ENCODE data around the gene LSAMP. TPM values are rescaled to one million over a fixed set of nuclear protein-coding genes. Genes with fewer than 3 reads are reported as not detected.

Gene LSAMP
- total RNA-seq, 1 donor from 2014 or later, result 0.48 TPM

DNA sequence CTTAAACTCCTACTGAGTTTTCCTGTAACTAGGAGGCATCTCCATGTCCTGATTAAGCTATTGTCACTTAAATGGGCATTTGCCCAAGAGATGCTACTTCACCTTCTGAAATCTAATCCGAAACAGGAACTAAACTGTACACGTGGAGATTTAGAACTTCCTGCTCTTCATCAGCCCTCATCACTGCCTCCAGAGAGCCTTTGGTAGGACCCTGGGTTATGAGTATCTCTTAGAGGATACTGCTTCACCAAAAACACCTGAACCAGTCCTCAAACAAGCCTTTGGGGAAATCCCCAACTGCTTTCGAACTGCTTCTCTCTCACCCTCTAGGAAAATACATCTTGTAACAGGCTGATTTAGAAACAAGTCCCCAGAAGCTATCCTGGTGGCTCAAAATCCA, 501.7 kb downstream of the LSAMP start:
- intact Hi-C loops (cut with DNase I), result no loop called here
- DNase-seq (ENCODE audit: low spot score), result no peak

DNA sequence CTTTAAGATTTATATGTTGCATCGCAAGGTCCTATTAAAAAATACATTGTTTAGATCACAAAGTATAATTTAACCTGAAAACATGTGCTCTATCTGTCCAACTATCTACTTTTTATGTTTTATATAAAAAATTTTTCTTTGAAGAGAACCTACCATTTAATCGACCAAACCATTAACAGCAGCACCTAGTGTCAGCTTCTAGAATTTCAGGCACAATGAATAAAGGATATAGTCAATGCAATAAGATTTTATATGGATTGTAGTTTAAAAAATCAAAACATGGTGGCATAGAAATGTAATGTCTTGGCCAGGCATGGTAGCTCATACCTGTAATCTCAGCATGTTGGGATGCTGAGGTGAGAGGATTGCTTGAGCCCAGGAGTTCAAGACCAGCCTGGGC, 508.2 kb downstream of the LSAMP start:
- intact Hi-C loops (cut with DNase I), result no loop called here

DNA sequence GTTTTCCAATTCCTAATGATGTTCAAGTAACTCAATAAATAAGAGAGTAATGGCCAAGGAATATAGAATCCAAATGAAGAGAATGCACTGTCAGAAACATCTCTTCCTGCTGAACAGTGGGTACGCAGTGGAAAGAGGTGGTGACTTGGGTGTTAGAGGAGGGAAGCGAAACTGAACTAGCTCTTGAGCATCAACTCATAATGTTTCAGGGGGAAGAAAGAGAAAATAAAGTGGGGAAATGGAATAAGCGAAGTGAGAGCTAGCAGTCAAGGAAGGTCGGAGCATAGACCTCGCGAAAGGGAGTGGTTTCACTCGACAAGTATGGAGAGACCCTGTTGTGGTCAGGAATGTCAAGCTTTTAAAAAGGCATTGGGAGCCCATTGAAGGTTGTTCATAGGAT, 512.5 kb downstream of the LSAMP start:
- intact Hi-C loops (cut with DNase I), result no loop called here
- DNase-seq (ENCODE audit: low spot score), result no peak

More for the DNA sequence above, 508.2 kb downstream of the LSAMP start:
- no peak for DNase-seq (ENCODE audit: low spot score)

DNA sequence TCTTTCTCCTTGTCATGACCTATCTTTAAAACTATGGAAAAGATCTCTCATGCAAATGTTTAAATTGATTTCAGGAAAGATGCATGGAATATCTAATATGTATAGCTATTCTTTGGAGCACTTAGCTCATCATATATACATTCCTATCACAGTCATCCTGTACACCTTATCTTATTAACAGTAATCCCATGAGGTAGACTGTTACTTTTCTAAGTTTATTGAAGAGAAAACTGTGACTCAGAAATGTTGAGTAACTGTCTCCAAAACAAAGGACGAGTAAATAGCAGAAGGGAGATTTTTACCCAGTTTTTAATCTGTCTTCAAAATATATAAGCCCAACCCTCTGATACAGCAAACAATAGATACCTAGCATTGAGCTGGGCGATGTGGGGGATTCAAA, 513.7 kb downstream of the LSAMP start:
- intact Hi-C loops (cut with DNase I), result no loop called here
- DNase-seq (ENCODE audit: low spot score), result no peak

DNA sequence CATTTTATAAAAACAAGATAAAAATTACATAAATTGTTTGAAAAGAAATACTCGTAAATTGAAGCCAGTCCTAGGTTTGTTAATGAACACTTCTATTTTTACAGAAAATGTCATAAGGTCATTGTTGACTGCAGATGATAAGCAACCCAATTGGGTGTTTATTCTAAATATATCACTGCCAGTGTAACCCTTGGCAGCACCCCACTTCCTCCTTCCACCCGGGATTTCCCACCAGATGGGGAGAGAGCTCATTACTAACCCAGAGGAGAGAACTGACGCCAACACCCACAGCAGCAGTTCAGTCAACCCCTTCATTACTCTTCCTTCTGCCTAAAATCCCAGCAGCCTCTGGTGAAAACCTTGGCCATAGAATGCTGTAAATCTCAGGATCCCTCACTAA, 514.4 kb downstream of the LSAMP start:
- intact Hi-C loops (cut with DNase I), result no loop called here
- DNase-seq (ENCODE audit: low spot score), result no peak

DNA sequence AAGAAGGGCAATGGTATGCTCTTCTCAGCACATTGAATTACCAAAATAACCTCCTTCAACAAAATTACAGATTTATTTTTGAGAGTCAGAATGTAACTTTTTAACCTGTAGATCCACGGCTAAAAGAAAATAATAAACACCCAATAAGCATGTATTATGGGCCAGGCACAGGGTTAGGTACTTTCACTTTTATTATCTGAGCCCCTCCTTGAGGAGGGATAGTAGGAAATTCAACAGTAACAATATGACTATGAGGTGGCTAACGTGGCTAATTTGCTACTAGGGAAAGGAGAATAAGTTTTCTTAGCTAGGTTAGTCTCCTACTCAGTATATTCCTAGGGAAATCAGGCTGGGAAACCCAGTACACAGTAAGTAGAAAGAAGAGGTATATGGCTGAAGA, 515.1 kb downstream of the LSAMP start:
- intact Hi-C loops (cut with DNase I), result no loop called here

DNA sequence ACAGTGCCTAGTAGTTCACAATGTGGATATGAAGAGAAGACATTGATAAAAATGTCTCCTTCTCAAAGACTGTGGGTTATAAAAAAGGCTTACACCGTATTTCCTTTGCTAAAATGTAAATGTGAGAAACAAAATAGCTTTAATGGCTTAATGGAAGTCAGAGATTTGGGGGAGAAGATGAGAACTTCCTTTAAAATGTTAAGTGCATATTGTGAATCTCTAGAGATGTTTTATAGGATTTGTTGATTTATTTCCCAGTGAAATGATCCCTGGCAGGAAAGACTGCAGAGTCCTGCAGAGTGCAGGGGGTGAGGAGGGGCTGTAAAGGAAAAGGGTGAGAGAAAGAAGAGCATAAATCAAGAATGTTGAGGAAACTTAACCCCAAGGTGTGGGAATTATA, 516.9 kb downstream of the LSAMP start:
- DNase-seq (ENCODE audit: low spot score), result no peak
- intact Hi-C loops (cut with DNase I), result no loop called here

More for the DNA sequence above, 515.1 kb downstream of the LSAMP start:
- no peak for DNase-seq (ENCODE audit: low spot score)

DNA sequence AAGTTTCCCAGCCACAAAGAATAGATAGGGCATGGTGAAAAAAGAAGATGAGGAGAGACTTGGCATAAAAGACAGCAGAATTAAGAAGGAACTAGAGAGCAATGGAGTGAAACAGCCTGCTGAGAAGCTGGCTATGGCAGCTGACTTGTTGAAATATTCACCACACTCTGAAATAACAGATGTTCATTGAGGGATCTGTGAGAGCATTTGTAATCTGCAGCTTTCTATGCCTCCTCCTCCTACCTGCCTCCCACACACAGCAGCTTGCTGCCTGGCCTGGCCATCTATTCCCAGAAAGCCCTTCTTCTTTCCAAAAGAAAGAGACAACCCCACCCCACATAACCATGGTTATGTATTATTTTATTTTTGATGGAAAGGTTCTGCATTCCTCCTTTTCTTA, 518.1 kb downstream of the LSAMP start:
- DNase-seq (ENCODE audit: low spot score), result no peak

DNA sequence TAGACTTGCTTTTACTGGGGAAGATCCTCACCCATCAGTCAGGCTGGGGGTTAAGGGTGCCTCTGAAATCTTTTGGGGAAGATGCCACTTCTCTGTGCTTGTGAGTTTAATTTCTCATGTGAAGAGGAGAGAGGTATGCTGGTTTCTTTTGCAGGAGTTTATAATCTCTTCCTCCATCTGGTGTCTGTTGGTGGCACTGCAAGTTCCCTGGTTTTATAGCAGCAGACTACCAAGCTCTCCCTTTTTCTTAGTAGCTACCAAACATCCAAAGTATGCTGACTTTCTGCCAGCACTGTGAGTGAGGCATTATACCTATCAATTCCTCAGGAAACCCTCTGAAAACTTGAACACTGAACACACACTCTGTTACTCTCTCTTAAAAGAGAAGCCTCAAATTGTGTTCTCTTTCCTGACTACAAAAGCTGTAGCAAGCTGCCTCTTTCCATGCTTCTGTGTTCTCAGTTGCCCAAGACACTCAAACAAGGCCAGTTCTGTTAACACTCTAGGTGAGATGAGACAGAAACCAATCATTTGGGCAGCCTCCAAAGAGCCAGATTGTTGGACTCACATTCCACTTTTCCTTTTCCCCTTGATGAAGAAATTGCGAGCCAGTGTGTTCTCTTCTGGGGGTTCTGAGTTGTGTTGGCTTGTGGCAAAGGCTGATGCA, 522.5 kb downstream of the LSAMP start:
- no peak for DNase-seq (ENCODE audit: low spot score)
- intact Hi-C loops (cut with DNase I), result no loop called here

More for the DNA sequence above, 518.1 kb downstream of the LSAMP start:
- intact Hi-C loops (cut with DNase I), result no loop called here

DNA sequence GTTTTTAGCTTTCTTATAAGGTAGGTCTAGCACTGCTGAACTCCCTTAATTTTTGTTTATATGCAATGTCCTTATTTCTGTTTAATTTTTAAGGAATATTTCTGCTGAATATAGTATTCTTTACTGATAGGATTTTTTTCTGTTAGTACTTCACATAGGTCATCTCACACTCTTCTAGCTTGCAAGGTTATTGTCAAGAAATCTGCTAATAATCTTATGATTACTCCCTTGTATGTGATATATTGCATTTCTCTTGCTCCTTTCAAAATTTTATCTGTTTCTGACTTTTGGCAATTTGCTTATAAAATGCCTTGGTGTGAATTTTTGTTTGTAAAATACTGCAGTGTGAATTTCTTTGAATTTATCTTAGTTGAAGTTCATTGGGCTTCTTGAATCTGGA, 523.6 kb downstream of the LSAMP start:
- intact Hi-C loops (cut with DNase I), result no loop called here
- DNase-seq (ENCODE audit: low spot score), result no peak

DNA sequence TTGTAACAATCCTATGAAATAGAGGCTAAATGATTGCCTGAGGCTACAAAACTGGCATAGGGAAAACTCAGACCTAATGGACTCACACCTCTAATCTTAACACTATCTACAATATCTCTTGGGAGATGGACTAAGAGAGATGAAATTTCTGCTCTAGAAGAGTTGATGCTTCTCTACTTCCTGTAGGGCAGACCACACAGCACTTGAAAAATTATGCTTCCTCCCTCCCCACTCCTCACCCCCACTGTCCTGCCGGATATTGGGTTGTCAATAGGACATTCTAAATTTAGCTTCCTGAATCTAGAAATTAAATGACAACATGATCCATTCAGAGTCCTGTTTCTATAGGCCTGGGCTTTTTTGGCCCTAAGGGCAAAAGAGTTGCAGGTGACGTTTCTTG, 526.4 kb downstream of the LSAMP start:
- no peak for DNase-seq (ENCODE audit: low spot score)
- intact Hi-C loops (cut with DNase I), result no loop called here

DNA sequence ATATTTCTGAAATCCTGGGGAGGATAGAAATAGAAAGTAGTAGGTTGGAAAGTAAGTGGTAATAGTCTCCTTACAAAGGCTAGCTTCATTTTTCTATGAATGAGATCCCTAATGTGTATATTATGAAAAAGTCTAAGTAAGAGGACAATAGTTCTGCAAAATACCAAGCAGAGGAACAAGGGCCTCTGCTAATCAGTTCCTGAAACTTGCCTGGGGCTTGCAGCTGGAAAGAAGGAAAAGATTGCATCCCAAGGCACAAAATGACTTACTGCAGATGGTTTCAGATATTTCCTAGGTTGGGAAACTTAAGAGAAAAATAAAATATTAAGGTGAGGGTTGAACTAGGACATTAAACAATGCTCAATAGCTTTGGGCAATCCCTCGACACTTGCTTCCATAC, 528.4 kb downstream of the LSAMP start:
- DNase-seq (ENCODE audit: low spot score), result no peak
- intact Hi-C loops (cut with DNase I), result no loop called here

DNA sequence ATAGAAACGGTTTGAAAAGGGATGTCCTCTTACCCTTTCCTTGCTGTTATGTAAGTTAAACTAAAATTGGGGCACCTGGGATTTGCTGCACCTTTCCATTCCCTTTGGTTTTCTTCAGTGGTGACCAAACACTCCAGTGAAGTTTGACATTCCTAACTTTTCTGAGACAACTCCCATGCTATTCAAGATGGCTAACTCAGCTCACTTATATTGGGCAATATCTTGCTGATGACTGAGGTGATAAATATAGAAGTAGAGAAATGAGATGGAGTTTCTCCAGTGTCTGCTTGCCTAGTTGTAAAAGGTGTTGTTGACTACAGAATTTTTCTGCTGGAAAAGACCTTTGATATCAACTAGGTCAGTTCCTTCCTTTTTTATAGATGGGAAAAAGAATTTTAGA, 530.2 kb downstream of the LSAMP start:
- no peak for DNase-seq (ENCODE audit: low spot score)
- intact Hi-C loops (cut with DNase I), result no loop called here

DNA sequence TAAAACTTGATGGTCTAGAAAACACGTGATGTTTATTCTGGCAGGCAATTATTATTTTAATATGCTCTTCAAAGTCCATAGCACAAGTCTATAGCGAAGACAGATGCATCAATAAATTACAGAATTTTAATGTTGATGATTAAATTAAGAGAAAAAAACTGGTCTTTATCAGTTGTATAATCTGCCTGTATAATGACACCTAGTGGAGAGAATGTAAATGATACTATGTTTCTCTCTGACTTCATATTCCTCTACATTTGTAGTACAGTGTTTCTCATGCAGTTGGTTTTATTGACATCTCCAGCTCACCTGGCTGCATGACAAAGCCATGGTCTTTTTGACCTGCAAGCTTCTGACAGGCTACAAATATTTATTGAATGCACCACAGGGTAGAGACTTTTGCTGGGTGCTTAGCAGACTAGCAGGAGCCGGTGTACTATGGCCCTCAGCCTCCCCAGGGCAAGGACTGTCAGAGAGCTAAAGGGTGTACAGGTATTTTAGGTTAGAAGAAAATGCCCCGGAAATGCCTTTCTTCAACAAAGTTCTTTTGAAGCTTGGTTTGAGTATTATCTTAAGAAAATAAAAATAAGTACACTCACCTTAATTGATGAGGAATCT, 532.1 kb downstream of the LSAMP start:
- no peak for DNase-seq (ENCODE audit: low spot score)
- intact Hi-C loops (cut with DNase I), result no loop called here

DNA sequence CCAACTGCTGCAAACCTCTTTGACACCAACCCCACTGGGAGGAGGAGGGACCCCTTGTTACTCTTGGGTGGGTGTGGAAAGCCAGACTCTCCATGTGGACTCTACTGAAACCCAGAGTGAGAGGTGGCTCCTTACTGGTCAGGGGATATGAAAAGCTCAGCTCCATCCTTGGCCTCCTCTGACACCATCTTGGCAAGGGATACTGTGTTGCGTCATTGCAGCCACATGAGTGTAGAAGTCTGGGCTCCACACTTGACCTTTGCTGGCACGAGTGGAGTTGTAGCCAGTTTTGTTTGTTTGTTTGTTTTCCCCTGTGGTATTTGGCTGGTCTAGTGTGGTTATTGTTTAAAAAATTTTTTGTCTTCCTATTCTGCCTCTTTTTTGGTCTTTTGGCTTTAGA, 532.9 kb downstream of the LSAMP start:
- intact Hi-C loops (cut with DNase I), result no loop called here
- no peak for DNase-seq (ENCODE audit: low spot score)

DNA sequence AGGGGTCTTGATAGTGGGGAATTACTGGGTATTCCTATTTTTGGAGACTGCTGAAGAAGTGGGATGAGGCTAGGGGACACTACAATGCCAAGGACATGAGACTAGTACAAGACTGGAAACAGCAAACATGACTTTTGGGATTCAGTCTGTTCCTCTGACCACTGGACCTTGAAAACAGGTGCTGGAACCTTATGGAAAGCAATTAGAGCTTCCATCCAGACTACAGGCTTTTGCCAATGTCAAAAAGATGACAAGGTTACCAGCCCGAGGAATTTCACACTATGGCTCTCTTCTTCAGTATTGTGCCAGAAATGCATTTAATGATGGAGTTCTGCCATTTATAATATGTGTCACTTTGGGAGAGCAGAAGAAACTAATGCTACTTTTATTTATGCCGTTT, 539.4 kb downstream of the LSAMP start:
- intact Hi-C loops (cut with DNase I), result no loop called here

DNA sequence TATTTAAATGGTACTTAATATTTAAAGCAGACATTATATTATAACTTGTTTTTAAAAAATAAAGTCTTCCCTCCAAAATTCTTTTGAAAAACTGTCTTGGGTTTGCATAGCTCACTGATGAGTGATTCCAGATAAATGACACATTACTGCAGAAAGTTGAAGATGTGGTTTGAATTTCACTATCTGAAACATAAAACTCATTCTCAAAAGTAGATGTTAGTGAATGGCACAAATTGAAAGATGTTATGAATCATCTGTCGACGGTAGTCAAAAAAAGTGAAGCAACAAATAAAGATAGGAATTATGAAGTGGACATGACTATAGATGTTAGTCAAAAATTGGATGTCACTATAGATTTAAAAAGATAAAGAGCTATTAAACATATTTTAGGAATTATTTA, 541.4 kb downstream of the LSAMP start:
- intact Hi-C loops (cut with DNase I), result no loop called here
- DNase-seq (ENCODE audit: low spot score), result no peak

More for the DNA sequence above, 539.4 kb downstream of the LSAMP start:
- DNase-seq (ENCODE audit: low spot score), result no peak

DNA sequence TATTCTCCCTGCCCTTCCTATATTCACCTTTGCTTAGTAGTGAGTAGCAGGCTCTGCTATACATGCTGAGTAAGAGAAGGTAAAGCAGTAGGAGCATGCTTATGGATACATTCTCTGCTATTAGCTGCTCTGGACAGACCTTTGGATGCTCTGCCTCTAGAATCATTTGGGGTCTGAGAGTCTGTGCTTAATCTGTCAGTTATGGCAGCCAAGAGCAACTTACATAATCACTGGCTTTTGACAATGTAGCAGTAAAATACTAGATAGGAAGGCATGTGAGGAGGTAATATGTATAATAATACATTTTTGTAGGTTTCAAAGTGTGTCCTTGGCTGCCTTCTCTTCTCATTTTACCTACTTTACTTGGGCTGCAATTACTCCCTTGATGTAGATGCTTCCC, 544.3 kb downstream of the LSAMP start:
- intact Hi-C loops (cut with DNase I), result no loop called here
- DNase-seq (ENCODE audit: low spot score), result no peak

DNA sequence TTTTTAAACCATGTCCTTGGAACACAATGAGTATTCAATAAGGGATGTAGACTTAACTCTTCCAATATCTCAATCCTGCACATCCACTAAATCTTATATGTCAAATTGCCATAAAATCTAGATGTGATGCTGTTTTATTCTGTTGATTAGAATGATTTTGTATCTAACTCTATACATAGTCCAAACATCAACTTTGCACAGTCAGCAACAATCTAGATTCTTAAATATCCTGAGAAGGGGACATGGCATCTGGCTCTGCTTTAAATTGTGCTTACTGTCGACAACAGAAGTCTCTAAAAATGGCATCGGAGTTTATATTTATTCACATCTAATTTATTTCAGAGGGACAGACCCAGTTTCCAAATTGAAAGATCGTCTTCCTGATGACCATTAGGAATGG, 545.8 kb downstream of the LSAMP start:
- no peak for DNase-seq (ENCODE audit: low spot score)
- intact Hi-C loops (cut with DNase I), result no loop called here

DNA sequence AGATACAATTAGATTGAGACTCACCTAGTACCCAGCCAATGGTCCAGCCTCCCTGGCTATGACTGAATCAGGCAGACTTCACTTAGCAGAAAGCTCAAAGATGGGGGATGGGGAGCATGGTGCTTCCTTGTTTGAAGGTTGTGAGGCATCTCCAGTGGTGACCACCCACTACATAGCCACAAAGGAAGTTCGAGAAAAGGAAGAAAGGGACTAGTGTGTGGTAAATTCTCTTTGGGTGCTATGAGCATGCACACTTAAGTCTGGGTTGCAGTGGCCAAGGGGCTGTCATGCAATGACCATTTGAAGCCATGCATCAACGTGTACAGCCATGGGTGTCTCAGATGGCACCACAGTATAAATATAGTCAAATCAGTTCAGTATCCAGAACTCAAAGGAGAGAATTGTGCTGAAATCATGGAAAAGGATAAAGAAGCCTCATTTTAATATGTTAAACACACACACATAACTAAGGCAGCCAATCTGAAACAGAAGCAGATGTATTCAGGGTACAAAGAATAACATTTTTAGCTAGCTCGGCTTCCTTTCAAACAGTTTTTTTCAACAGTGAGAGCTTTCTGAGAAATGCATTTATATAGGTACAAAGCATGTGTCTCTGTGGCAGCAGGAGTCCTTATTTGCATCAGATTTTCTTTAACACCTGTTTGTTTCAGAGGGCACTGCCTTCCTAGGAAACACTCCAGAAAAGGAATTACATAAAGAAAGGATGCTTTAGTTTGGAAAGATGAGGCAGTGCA, 546.5 kb downstream of the LSAMP start:
- no peak for DNase-seq (ENCODE audit: low spot score)
- intact Hi-C loops (cut with DNase I), result no loop called here

DNA sequence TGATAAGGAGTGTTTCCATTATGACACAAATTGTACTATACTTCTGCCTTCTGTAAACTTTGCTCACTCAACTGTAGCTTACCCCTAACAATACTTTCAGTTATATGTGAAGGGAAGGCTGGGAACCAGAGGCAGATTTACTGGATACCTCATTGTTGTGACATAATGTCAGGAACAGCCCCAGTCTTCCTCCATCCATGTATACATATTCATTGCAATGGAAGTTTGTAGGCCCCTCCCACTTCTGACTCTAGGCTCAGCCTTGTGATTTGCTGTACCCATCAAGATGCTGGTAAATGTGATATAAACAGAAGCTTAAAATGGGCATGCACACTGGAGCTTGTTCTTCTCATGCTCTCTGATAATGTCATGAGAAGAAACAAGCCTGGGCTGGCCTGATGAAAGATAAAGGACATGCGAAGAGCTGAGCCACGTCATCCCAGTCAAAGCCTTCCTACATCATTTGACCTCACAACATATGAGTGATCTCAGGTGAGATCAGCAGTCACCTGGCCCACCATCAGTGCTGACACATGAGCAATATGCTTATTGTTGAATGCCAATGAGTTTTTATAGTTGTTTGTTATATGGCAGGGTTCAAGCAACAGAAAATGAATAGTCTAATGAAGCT, 554.2 kb downstream of the LSAMP start:
- intact Hi-C loops (cut with DNase I), result no loop called here
- DNase-seq (ENCODE audit: low spot score), result no peak

All from cardiac septum (tissue), 1 donor.